Posterior vena cava (tissue), 2 donors: ENCODE measurements around the gene HELT. TPM values are rescaled to one million over a fixed set of nuclear protein-coding genes. Genes with fewer than 3 reads are reported as not detected.
A peak's percentile ranks its signal among the peaks of the same experiment; 100 is the strongest.
"Not testable (repeated sequence)": the region's sequence is repeated elsewhere in the genome, so short reads cannot be mapped to it uniquely, and the experiment has no call there.

Experiments
- DNase-seq: peaks from one replicate; pipeline ENCODE4 v3.0.0-alpha.2; 2020; ENCODE audit warnings: low spot score
- intact Hi-C, 2 donors: fragments of 100-400 bp; cut with DNase I; formaldehyde crosslinking; loops; one replicate each; pipeline versions ENCODE4 v1.14.1 to v1.14.2; 2022 to 2023
- total RNA-seq, 2 donors: library from RNA; stranded (reverse); fragmentation: NEBNext Ultra II Directional; extraction: Animal tissue kit (Norgen Biotek cat#: 25700); gene quantifications; one replicate each; pipeline ENCODE4 v1.2.1, GENCODE V29; 2021
- donor health status: DM: yes; HTN: yes; CAD: no.
- donor health status: DM: yes; HTN: yes; CAD: no.

Gene HELT
- total RNA-seq, 2 donors from 2014 or later, result not detected

DNA sequence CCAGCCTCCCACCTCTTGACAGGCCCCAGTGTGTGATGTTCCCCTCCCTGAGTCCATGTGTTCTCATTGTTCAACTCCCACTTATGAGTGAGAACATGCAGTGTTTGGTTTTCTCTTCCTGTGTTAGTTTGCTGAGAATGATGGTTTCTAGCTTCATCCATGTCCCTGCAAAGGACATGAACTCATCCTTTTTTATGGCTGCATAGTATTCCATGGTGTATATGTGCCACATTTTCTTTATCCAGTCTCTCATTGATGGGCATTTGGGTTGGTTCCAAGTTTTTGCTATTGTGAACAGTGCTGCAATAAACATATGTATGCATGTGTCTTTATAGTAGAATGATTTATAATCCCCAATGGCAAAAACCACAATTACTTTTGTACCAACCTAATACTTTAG lies 20.6 kb upstream of the HELT start:
- intact Hi-C loops, DNase-seq: not testable (repeated sequence)

DNA sequence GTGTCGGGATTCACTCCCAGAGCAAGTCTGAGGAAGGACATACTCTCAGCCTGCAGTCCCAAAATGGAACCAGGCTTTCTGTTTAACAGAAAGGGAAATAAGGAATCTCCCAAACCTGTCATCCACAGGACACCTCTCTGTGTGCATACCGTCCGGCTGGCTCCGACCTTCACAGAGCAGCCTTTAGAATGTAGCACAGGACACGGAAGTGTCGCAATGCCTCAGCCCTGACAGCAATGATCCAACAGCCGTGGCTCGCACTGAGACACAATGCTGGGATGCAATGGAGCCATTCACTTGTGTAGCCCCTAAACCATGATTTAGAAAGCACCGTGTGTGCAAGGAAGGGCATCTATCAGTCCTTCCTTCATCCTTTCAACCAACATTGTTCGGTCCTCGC lies 15.5 kb upstream of the HELT start:
- intact Hi-C loops, result no loop called here

DNA sequence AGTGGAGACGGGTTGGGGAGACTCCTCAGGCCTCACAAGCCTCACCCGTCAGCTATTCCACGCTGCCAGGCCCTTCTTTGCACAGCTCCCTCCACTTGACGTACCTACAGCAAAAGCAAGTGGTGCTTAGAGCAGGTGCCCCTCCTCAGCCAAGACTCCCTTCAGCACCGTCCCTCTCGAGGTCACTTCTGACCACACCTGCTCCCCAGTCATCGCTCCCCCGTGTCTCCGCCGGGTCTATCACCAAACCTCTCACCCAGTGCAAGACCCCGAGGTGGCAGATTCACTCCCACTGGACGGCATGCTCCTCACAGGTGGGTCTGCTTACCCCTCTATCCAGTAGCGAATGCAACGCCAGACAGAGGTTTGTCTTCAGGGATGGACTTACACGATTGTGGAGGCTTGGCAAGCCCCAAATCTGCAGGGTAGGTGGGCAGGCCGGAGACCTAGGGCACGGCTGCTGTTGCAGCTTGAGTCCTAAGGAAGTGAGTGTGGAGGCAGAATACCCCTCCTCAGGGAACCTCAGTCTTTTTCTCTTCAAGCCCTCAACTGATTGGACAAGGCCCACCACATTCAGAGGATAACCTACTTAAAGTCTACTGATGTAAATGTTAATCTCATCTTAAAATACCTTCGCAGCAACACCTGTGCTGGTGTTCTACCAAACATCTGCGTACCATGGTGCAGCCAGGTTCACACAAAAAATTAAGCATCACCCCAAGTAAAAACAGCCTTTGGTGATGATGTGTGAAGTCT lies 14.5 kb upstream of the HELT start:
- peak; percentile 20 for DNase-seq

More for the DNA sequence above, 15.5 kb upstream of the HELT start:
- DNase-seq, result peak; percentile 24

DNA sequence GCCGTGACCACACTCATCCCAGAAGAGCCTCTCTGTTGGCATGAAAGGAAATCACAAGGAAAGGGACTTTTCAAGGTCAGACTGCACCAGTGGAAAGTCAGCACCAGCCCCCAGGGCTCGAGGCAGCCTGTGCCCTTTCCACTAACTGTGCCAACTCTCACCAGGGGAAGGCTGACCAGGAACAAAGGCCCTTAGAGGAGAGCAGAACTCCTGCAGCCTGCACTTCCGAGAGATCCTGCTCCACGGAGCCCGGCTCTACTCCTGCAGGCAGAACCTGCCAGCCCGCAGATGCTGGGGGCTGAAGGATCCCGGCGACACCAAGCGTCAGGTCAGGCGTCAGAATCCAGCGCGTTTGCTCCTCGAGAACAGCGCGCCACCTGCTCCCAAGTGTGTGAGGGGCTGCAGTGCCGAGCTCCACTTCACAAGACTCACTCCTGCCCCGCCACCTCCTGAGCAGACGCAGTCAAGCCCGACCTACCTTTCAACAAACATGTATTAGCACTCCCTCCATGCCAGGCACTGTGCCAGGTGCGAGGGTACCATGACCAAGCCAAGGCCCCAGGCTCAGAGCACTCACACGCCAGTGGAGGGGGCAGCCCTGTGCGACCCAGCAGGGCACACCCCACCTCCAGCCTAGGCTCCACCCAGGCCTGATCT lies 13.6 kb upstream of the HELT start:
- intact Hi-C loops, result no loop called here
- peak; percentile 77 for DNase-seq

More for the DNA sequence above, 14.5 kb upstream of the HELT start:
- intact Hi-C loops, result no loop called here

DNA sequence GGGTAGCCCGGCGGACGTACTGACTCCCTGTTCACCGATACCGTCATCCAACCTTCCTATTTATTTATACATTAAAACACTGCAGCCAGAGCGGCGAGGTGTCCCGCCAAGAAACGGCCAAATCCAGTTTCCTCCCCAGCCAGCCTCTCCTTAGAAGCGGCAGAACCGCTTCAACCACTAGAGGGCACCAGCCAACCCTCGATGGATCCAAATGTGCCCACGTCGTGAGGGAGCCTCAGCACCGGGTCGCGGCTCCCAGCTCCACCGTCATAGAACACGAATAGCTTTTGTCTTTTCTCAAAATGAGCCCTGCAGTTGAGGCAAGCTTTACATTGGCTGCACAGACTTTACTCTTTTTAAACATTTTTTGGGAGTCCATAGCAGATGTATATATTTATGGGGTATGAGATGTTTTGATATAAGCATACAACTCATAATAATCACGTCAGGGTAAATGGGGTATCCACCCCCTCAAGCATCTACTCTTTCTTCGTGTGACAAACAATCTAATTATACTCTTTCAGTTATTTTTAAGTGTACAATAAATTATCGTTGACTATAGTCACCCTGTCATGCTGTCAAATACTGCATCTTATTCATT lies 13.0 kb upstream of the HELT start:
- DNase-seq, result peak; percentile 93
- intact Hi-C loops, result no loop called here

DNA sequence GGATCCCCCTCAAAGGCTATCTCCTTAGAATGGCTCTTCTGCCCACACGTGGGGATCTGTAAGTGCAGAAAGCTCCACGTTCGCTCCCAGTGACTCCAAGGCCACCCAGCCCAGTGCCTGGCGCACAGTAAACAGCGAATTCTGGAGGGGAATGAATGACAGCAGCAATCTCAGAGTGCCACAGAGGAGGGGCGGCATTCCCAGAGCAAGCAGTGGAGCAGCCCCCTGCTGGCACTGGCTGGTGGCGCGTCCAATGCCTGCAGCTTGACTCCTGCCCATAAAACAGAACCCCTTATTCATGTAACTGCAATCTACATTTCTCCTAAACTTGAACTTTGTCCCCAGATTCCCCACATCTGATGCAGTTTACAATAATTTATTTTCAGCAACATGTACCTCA lies 6.9 kb upstream of the HELT start:
- intact Hi-C loops, result no loop called here
- DNase-seq, result no peak

DNA sequence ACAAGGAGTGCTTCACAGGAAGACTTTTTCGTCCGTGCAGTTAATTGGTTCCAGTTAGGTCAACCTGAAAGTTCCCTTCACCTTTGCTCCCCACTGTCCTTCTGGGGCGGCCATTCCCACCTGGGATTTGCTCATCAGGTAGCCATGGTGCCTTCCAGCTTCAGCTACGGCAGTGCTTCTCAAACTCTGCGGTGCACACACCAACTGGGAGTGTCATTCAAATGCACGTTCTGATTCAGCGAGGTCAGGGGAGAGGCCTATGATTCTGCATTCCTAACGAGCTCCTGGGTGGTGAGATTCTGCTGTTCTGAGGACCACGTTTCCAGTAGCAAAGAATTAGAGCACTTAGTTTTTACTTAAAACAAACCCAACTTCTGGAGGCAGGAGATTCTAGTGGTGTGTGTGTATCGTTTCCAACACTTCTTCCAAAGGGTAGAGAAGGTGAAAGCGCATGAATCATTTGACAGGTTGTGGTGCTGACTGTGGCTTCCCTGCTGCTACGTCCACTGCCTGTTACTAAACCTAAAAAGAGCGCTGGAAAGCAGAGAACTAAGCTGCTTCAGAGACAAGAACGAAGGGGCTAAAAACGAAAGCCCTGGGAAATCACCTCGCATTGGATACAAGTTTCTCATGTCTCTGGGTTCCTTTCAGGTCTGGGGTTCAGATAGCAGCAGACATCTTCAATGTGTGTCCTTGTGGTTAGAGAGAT lies 4.7 kb upstream of the HELT start:
- intact Hi-C loops, result no loop called here
- DNase-seq, result peak; percentile 25

DNA sequence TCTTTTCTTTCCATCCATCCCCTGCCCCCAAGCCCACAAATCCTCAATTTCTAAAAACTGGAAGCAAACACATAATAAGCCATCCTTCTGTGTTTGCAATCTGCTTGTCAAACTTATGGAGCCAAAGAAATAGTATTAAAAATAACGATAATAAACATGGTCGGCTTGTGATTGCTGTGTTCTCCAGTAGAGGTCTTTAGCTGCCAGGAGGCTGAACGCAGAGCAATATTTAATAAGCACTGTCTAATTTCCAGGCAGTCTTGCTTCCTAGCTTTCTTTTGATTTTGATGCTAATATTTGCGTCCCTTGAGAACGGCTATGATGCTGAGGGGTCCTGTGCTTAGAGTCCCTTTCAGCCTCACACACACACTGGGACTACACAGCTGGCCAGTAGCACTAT lies 3.2 kb upstream of the HELT start:
- peak; percentile 13 for DNase-seq
- intact Hi-C loops, result no loop called here

DNA sequence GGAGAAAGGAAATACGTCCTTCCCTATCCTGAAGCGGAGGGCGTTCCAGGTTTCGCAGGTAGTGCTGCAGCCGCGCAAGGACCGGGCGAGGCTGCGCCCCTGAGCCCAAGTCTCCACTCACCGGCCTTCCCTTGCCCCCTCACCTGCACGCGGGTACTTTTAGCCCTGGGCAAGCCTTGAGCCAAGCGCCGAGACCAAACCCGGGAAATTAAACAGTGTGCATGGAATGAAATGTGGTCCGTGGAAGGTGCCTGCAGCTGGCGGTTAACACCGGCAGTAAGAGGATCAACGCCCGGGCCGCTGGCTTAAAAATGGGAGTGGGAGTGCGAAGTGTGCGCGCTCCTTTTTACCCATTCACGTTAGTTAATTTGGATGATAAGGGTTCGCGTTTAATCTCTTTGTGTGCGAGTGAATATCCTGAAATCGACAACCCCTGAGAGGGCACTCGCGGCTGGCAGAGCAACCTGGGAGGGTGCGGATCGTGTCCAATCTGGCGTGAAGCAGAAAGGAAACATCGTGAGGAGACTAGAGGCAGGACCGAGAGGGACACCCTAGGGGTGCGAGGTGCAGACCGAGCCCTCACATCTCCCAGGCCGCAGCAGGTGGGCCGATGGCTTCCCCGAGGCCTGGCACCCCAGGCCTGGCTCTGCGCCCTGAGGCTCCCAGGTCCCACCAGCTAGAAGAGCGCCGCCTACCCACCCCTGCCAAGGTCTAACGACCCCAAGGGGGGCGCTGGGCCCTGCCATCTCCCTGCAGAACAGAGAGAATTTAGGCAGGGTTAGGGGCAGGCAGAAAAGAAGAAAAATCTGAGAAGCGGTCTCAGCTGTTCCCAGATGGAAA lies 2.0 kb upstream of the HELT start:
- DNase-seq, result peak; percentile 65
- intact Hi-C loops, result no loop called here

DNA sequence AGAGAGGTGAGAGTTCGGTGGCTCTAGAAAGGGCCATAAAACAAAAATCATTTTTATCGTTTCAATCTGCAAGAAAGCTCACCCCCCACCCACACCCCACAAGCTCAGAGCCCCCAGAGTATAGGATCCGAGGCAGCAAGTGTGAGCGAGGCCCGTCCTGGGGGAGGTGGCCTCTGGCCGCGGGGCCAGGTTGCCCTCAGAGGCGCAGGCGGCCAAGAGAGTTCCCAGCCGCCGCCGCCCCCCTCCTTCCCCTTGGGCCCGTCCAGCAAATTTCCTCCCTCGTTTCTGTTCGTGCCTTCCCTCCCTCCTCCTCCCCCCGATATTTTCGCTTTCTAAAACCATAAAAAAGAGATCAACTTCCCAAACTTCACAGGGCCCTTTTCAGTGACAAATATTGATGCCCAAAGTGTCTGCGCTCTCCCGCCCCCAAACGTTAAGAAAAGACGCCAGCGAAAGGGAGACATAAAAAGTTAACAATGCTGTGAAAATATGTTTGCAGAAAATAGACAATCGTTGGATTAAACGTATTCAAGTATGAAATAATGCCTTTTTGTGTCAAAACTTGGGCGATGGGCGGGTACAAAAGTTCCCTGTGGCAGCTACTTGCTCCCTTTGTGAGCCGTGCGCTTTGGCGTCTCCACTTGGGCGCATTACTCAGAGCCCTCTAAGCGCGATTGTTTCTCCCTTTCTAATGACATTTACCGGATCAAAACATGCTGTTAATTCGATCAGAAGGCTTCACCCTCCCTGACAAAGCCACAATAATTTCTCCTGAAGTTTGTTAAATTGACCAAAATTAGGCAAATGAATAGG lies 1.1 kb upstream of the HELT start:
- peak; percentile 28 for DNase-seq
- intact Hi-C loops, result no loop called here

DNA sequence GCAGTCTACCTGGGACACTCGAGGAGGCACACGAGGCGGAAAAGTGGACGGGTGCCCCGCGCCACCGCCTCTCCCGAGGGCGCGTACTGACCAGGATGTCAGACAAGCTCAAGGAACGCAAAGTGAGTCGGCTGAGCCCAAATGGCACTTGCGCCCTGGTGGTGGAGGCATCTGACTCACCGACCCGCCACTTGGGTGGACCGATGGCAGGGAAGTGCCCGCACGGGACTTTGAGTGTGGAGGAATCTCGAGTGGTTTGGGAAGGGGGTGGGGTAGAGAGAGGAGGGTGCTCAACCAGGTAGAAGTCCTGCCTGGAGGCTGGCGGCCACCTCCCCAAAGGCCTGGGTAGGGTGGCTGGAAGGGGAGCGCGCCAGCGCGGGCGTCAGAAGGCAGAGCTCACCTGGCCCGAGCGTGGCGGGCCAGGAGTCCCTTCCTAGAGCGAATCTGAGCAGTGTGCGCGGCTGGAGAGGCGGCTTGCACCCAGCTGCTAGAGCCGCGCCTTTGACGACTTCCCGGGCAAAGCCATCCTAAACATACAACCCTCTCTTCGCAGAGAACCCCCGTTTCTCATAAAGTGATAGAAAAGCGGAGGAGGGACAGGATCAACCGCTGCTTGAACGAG lies 655 bp downstream of the HELT start:
- DNase-seq, result peak; percentile 67
- intact Hi-C loops, result no loop called here

DNA sequence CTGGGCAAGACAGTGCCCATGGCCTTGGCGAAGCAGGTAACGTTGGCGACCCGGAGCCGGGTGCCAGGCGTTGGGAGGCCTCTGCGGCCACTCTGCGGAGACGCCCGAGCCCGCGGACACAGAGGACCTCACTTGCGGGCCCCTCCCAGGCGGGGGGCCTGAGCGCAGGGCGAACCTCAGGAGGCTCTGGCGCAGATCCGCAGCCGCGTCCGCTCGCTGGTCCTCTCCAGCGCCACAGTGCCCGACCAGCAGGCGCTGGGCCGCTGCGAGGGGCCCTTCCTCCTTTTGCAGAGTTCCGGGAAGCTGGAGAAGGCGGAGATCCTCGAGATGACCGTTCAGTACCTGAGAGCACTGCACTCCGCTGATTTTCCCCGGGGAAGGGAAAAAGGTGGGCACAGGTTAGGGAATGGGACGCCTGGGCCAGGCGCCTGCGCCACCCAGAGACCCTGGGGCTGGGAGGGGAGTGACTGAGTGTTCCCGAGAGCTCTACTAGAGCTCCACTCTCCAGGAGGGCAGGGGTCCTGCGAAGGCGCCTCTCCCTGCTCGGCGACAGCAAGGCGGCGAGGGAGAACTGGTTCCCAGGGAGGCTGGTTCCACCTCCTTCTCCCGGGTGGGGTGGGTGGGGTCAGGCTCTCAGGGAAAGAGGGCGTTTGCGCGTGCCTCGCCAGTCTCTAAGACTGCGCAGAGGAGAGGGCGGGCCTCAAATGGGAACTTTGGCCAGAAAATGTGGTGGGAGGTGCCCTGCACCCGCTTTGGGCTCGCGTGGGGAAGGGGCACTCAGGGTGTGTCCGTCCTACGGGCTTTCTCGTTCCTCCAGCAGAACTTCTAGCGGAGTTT lies 1.4 kb downstream of the HELT start:
- peak; percentile 69 for DNase-seq
- intact Hi-C loops, result loop anchor here in 1 of 2 donors (5.0 kb wide), 1 partner anchor 383 kb away; no protein-coding TSS in a partner anchor

DNA sequence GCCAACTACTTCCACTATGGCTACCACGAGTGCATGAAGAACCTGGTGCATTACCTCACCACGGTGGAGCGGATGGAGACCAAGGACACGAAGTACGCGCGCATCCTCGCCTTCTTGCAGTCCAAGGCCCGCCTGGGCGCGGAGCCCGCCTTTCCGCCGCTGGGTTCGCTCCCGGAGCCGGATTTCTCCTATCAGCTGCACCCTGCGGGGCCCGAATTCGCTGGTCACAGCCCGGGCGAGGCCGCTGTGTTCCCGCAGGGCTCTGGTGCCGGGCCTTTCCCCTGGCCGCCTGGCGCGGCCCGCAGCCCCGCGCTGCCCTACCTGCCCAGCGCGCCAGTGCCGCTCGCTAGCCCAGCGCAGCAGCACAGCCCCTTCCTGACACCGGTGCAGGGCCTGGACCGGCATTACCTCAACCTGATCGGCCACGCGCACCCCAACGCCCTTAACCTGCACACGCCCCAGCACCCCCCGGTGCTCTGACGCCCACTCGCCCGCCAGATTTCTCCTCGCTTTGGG lies 2.1 kb downstream of the HELT start:
- intact Hi-C loops, result loop anchor here in 1 of 2 donors (5.0 kb wide), 1 partner anchor 382 kb away; no protein-coding TSS in a partner anchor
- peak; percentile 31 for DNase-seq

DNA sequence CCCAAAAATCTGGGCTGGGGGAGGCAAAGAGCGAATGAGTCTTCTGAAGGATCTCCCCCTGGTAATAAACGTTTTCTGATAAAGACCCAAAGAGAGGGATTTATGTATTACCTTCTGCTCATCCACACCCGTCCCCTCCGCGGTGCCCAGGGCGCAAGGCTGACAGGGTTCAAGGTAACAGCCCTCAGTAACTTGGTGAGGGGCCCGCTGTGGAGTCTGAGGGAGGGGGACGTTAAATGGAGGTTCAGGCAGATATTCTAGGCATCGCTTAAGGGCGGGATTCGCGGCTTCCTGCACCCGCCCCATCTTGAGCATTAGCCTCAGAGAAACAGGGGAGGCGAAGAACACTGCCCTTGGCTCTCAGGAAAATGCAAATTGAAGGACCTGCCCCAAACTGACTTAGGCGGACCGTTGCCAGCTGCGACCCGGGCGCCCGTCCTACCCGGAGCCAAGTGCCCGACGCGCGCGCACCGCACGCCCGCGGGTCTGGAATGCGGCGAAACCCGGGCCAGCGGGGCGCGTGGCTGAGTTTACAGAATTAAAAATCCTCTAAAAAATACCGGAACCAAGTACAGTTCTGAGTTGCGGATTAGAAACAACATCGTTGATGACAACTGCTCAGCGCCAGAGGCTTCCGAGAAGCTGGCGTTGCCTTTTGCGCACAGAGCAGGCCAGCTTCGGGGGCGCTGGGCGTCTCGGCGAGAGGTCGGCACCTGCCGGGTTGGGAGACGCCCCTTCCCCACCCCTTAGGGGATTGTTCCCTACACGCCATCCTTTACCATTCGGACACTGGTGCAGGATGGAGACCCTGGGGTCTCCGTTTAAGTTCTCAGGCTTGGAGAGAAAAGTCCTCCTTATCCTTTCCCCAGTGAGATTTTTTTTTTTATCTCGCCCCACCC lies 2.8 kb downstream of the HELT start:
- peak; percentile 69 for DNase-seq
- intact Hi-C loops, result loop anchor here in 1 of 2 donors (5.0 kb wide), 1 partner anchor 381 kb away; no protein-coding TSS in a partner anchor

DNA sequence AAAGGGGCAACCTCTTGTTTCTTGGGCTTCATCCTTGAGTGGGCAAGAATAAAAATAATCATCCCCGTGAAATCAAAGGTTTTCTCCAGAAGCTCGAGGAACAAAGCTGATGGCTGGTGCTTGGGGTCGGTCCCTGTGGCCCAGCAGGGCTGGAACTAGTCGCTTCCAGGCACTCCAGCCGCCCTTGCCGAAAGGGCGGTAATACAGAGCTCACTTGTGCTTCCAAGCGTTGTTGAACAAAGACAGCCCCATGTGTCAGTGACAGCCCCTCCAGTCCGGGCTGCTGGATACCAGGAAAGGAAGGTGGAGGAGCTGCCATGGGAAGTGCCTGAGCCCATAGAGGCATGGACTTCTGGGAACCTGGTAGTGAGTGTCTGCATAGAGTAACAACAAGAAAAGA lies 5.2 kb downstream of the HELT start:
- intact Hi-C loops, result loop anchor here in 1 of 2 donors (5.0 kb wide), 1 partner anchor 379 kb away; no protein-coding TSS in a partner anchor
- no peak for DNase-seq
